GM19043 (cell line): ENCODE results near the gene C1QTNF12.
"Not testable (repeated sequence)": the region's sequence is repeated elsewhere in the genome, so short reads cannot be mapped to it uniquely, and the experiment has no call there.

Experiments used
- ATAC-seq: cut with Tn5 transposase; IDR thresholded peaks from one replicate; pipeline ENCODE4 v1.9.1; 2021; ENCODE audit warnings: low read depth; ENCODE audit not compliant: unreplicated experiment

The C1QTNF12 gene

DNA sequence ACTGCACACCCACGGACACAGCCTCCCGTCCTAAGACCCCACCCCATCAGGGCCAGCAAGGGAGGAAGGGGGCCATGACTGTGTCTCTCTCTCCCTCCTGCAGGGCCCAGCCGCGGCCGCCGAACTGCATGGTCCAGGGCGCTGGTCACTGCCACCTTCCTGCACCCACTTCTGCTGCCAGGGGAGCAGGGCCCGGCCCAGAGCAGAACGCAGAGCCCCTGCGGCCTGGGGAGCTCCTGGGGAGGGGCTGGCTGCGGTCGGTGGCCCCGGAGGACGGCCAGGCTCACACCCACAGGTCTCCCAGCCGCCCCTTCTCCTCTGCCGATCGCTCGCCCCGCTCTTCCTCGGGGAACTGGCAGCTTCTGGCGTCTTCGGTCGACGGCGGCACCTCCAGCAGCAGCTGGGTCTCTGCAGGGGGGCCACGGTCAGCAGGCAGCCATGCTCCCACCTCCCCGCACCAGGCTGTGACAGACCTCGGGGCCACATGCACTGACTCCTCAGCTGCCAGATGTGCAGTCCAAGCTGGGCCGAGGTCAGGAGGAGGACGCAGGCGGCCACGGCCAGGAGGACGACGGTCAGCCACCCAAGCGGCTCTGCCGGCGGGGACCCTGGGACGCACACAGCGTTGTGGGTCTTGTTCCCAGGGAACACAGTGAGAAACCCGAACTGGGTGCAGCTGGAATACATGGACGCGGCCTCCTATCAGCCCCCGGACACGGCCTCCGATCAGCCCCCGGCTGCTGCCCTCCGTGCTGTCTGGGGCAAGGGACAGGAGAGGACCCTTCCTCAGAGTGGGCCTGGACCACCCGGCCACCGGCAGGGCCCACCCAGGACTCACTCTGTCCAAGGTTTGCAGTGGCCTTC lies 42.7 kb downstream of the C1QTNF12 start:
- ATAC-seq = no peak

DNA sequence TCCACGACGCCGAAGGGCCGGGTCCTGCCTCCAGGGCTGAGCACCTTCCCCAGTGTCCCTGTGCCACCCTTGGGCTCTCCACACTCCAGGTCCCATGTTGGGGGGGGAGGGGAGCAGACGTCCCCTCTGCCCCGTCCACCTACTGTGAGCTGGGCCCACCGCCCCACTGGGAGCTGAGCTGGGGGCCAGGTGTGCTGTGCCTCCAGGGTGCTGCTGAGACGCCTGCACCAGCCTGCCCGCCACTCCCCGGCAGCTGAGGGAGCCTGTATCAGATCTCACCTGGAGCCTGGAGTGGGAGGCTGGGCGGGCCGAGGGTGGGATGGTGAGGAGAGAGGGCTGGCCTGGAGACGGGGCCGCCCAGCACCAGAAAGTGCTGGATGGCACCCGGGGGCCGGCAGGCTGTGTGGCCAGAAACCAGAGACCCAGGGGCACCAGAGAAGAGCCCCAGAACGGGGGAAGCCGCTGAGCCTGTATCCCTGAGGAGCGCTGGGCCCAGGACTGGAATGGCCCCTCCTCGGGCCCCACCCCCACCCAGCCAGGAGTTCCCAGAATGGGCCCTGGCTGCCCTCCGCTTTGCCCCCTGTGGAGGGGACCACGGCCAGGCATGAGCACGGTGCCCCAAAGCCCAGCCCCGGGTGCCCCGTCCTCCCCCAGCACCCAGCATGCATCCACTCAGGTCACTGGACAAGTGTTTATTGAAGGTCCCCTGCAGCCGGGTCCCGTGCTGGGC lies 43.5 kb downstream of the C1QTNF12 start:
- ATAC-seq = no peak

DNA sequence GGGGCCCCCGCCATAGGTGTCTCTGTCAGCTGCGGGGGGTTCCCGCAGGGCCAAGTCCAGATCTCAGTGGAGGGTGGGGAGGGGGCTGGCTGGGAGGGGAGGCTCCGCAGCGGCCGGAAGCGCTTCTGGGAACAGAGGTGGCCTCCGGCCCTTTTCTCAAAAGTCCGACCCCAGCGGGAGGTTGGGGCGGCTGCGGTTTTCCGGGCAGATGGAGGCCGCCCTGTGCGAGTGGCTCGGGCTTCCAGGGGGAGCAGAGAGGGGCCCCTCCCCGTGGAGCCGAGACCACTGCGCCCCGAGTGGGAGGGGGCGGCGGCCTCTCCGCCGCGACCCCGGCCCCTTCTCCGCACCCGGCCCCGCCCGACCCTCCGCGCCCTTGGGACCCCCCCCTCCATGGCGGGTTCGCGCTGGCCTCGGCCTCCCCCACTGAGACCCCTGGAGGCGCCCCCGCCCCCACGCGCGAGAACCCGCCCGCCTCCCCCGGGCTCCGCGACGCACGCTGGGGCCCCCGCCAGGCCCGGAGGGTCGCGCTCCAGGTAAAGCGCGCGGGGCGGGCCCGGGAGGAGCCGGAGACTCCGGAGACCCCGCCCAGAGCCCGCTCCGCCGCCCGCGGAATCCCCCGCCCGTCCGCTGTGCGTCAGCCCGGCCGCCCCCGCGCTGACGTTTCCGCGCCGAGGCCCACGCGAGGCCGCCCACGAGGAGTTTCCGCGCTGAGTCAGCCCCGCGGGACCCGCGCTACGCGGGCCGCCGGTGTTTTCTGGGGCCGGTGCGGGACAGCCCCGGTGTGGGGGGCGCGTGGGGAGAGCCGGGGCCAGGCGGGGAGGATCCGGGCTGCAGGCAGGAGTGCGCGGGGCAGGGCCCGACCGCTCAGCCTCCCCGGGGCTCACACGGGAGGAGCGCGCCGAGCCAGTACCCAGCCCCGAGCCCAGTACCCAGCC lies 45.4 kb downstream of the C1QTNF12 start:
- ATAC-seq = no peak

DNA sequence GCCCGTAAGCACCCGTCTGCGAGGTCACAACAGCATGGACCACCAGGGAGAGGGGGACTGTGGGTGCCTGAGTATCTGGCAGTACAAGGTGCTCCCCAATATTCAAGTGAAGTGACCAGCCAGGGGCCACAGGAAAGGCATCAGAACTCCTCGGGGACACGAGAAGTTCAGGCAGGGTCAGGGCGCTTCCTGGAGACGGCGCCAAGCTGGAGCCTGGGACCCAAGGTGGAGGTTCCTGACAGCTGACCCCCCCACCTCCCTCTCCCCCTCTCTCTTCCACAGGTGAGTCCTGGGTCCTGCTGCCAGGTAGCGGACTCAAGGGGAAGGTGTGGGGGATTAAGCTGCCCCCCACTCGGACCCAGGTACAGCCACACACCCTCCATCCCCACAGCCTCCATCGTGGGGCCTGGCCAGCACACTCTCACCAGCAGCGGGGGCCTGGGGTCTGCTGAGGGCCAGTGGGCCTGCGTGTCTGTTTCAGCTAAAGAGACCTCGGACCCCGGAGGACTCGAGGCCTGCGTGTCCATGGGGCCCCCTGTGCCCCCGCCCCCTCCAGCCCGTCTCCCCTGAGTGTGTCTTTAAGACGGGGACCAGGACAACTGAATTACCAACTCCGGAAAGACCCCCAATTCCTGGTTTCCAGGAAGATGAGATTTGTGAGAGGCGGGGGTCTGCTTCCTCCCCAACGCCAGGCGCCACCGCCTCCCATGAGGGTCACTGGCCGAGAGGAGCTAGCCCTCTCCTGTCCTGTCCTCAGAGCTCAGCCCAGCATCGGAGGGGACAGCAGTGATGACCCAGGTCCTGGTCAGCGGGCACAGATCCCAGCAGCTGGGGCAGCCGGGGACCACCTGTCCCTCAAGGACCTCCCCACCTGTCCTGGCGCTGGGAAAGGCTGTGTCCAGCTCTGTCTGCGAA lies 46.3 kb downstream of the C1QTNF12 start:
- ATAC-seq = no peak

DNA sequence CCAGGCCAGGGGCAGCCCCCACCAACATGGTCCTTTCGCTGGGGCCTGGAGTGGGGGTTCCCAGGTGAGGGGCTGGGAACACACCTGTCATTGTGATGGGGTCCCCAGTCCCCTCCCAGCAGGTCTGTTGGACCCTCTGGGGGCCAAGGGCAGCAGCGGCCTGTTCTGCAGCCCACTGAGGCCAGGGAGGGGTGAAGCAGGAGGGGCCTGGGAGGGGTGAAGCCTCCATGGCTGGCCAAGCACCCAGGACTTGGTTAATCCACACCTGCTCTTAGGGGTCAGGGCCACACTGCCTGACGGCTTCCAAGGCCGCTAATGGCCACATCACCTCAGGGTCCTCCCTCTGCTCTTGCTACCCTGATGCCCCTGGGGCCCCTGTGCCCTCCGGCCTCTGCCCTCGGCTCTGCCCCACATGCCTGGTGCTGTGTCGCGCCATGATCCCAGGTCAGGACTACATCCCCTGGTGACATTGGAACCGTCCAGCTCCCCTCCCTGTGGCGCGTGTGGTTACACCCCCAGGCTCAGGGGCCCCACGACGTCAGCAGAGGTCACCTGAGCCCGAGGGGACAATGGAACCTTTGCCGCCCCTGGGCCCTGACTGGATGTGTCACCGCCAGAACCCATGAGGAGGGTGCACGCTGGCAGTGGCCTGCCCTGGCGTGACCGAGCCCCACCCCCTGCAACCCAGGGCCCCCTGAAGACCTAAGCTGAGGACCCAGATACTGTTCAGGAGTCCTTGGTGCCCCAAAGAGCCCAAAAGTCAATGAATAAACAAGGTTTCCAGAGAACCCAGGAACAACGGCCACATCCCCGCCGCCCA lies 47.2 kb downstream of the C1QTNF12 start:
- ATAC-seq = no peak

DNA sequence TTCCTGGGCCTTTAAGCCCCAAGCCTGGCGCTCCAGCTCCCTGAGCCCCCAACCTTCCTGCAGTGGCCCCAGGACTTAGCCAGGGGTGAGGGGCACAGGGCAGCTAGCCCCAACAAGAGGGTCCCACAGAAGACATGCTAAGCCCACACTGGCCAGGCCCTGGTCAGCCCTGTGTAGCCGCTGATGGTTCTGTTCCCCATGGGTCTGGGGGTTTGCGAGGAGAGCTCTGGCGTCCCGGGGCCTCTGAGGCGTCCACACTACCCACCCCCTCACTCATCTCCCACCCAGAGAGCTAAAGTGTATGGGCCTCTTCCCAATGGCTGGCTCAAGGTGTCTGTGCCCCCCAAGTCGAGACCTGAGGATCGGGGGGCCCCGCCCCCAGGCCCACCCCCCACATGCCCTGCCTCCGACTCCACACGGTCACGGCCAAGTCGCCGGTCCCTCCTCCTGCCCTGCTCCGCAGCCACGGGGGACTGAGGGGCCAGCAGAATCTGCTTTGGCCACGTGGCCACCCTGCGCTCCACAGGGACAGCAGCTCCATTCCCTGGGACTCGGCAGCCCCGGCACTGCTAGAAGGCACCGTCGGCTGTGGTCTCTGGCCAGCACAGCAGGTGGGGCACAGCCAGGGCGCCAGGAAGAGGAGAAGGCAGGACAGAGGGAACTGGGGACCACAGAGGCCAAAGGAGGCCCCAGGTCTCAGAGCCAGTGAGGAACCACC lies 47.9 kb downstream of the C1QTNF12 start:
- ATAC-seq = no peak

DNA sequence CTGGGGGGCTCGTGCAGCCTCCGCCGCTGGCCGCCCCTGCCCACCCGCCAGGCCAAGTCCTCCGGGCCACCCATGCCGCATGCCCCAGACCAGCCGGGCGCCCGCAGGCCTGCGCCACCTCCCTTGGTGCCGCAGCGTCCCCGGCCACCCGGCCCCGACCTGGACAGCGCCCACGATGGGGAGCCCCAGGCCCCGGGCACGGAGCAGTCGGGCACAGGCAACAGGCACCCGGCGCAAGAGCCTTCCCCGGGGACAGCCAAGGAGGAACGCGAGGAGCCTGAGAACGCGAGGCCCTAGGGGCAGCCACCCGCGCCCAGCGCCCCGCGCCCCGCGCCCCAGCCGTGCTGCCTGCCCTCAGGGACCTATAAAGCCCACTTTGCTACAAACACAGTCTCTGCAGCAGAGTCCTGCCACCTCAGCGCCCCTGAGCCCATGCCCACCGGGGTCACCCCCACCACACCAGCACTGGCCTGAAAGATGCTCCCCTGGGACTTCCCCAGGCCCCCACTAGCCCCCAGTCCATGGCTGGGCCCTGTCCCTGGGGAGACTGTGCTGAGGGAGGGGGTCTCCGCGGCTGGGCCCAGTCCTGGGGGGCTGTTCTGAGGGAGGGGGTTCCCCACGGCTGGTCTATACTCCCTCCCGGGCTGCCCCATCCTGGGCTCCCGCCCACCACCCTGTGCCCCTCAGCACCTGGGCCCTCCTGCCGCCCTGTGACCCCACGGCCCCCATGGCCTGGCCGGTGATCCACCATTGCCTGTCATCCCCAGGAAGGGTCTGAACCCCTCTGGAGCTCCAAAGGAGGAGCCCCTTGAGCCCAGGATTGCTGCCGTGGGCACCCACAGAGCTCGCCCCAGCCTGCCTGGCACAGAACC lies 48.7 kb downstream of the C1QTNF12 start:
- no peak for ATAC-seq

DNA sequence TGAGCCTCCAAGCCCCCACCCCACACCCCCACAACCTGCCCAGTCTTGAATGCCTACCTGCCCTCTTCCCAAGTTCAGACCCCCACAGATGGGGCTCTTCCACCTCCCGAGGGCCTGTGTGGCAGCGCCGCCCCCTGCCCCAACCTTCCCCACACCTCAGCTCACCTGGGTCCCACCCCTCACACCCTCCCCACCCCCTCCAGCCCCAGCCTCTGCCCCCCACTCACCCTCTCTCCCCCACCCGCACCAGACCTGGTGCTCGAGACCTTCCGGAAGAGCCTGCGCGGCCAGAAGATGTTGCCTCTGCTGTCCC lies 49.4 kb downstream of the C1QTNF12 start:
- no peak for ATAC-seq

DNA sequence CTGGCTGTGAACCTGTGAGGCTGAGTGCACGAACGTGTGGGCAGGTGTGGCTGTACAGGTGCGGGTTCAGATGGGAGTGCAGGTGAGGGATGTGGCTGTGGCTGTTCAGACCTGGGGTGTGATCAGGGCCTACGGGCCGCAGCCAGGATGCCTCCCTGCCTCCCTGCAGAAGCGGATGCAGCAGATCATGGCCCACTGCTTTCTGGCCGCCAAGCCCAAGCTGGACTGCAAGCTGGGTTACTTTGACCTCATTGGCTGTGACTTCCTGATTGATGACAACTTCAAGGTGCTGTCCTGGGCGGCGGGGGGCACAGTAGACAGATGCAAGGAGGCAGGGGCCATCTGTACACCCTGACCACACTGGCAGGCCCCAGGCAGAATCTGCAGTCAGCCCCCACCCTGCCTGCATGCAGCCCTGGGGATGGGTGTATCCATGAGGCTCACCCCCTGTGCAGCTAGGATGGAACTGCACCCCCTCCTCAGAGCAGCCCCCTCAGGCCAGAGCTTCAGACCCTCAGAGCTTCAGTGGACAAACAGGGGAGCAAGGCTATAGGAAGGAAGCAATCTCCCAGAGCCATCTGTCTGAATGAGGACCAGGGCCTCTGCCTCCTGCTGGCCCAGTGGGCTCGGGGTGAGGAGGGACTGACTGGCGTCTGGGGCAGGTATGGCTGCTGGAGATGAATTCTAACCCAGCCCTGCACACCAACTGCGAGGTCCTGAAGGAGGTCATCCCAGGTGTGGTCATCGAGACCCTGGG lies 49.9 kb downstream of the C1QTNF12 start:
- ATAC-seq = no peak

DNA sequence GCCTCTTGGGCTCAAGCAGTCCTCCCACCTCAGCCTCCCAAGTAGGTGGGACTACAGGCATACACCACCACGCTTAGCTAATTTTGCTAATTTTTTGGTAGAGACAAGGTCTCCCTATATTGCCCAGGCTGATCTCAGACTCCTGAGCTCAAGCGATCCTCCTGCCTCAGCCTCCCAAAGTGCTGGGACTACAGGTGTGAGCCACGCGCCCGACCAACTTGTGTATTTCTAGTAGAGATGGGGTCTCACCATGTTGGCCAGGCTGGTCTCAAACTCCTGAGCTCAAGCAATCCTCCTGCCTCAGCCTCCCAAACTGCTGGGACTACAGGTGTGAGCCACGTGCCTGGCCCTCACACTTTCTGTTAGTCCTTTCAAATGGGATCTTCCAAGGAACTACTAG lies 50.8 kb downstream of the C1QTNF12 start:
- not testable (repeated sequence) for ATAC-seq

DNA sequence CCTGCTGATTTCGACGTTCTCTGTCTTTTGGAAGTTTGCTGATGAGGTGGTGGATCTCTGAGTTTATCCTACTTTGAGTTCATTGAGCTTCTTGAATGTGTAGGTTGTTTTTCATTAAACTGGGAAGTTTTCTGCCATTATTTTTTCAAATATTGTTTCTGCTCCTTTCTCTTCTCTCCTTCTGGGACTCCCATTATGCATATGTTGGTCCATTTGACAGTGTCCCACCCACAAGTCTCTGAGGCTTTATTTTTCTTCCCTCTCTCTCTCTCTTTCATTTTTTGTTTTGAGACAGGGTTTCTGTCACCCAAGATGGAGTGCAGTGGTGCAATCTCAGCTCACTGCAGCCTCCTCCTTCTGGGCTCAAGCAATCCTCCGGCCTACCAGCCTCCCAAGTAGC lies 51.8 kb downstream of the C1QTNF12 start:
- no peak for ATAC-seq
